Keratinocyte (primary cell): Measurements from ENCODE around the gene SERPINH1. TPM values are rescaled to one million over a fixed set of nuclear protein-coding genes. Genes with fewer than 3 reads are reported as not detected.

Source experiments
- DNase-seq: peaks from one replicate; pipeline ENCODE4 v3.0.0-alpha.2; 2011; ENCODE audit warnings: low read depth, missing footprints, low spot score
- FAIRE-seq: peaks from 2 replicates; lab custom pipeline; 2011; peaks lifted over from hg19 to GRCh38; lab: Jason Lieb, UNC
- H2AFZ ChIP-seq: 2 replicates; pipeline ENCODE4 v1.6.0; 2012; ENCODE audit warnings: low read length, control low read depth, inconsistent platforms; ENCODE audit not compliant: control insufficient read depth
- H3K27ac ChIP-seq: 2 replicates; pipeline ENCODE4 v1.5.1; 2011; ENCODE audit warnings: low read length; ENCODE audit not compliant: control insufficient read depth, insufficient read depth
- H3K27me3 ChIP-seq: 3 replicates; pipeline ENCODE4 v1.6.0; 2011; ENCODE audit warnings: low read length; ENCODE audit not compliant: control insufficient read depth, insufficient read depth; ENCODE audit errors: extremely low read depth
- H3K36me3 ChIP-seq, 2 experiments: 2 replicates in 1 of 2; 3 replicates in 1 of 2; pipeline ENCODE4 v1.5.1; 2011; ENCODE audit warnings: low read length in 2 of 2, mild to moderate bottlenecking in 1 of 2; ENCODE audit not compliant: control insufficient read depth in 2 of 2, insufficient read depth in 2 of 2; ENCODE audit errors: extremely low read depth in 1 of 2
- H3K4me1 ChIP-seq: 3 replicates; pipeline ENCODE4 v1.5.1; 2011; ENCODE audit warnings: low read length; ENCODE audit not compliant: control insufficient read depth, insufficient read depth; ENCODE audit errors: extremely low read depth
- H3K4me2 ChIP-seq: 3 replicates; pipeline ENCODE4 v1.6.0; 2011; ENCODE audit warnings: low read depth, low read length; ENCODE audit not compliant: control insufficient read depth, insufficient read depth; ENCODE audit errors: extremely low read depth
- H3K4me3 ChIP-seq, 3 experiments: fragments of 200-600 bp in 1 of 3; sonication (generic) in 1 of 3; 2 replicates in 2 of 3; 3 replicates in 1 of 3; pipeline ENCODE4 v1.5.1; 2011 to 2016; ENCODE audit warnings: low read length in 3 of 3, mild to moderate bottlenecking in 3 of 3, control low read depth in 2 of 3, inconsistent platforms in 1 of 3, low read depth in 1 of 3, mixed read lengths in 1 of 3, mixed run types in 1 of 3, moderate library complexity in 1 of 3; ENCODE audit not compliant: control insufficient read depth in 2 of 3, insufficient read depth in 2 of 3; ENCODE audit errors: extremely low read depth in 1 of 3
- H3K79me2 ChIP-seq: 2 replicates; pipeline ENCODE4 v1.6.0; 2012; ENCODE audit warnings: low read length; ENCODE audit not compliant: control insufficient read depth, insufficient read depth
- H3K9ac ChIP-seq: 3 replicates; pipeline ENCODE4 v1.6.0; 2011; ENCODE audit warnings: low read length; ENCODE audit not compliant: control insufficient read depth, insufficient read depth; ENCODE audit errors: extremely low read depth
- H3K9me1 ChIP-seq: 3 replicates; pipeline ENCODE4 v1.6.0; 2011; ENCODE audit warnings: low read length; ENCODE audit not compliant: control insufficient read depth, insufficient read depth; ENCODE audit errors: extremely low read depth
- H3K9me3 ChIP-seq: 2 replicates; pipeline ENCODE4 v1.5.1; 2012; ENCODE audit warnings: low read depth, low read length; ENCODE audit not compliant: control insufficient read depth
- H4K20me1 ChIP-seq: 3 replicates; pipeline ENCODE4 v1.6.0; 2011; ENCODE audit warnings: low read length; ENCODE audit not compliant: control insufficient read depth, insufficient read depth; ENCODE audit errors: extremely low read depth
- CTCF ChIP-seq, 3 experiments: IDR thresholded peaks in 1 of 3; conservative IDR thresholded peaks in 1 of 3; optimal IDR thresholded peaks in 1 of 3; 2 replicates in 2 of 3; 3 replicates in 1 of 3; pipeline versions ENCODE3 to v1.5.1; 2011; ENCODE audit warnings: low read length in 3 of 3, mild to moderate bottlenecking in 3 of 3, moderate library complexity in 2 of 3, control low read depth in 1 of 3, inconsistent platforms in 1 of 3; ENCODE audit not compliant: insufficient read depth in 2 of 3; ENCODE audit errors: extremely low read depth in 1 of 3
- EZH2 ChIP-seq: IDR thresholded peaks from one replicate; pipeline ENCODE4 v1.6.1; 2012; ENCODE audit warnings: inconsistent platforms, mild to moderate bottlenecking, low read length, moderate library complexity
- dilution Hi-C: fragments of 300-500 bp; cut with MboI; formaldehyde crosslinking; loops from one replicate; pipeline ENCODE4 v1.7.0; 2020; ENCODE audit warnings: low sequenced_read_pairs; ENCODE audit not compliant: extremely low pct_ligation_motif_present
- polyA plus RNA-seq, 5 experiments: library from polyadenylated mRNA; depleted of rRNA in 3 of 5; stranded (reverse) in 3 of 5; stranded (forward) in 1 of 5; unstranded in 1 of 5; fragments of >200 nt; gene quantifications; 1 replicate in 1 of 5; 2 replicates in 3 of 5; 3 replicates in 1 of 5; pipeline versions ENCODE4 v1.2.1 to v1.2.3, GENCODE V29; 2011 to 2012; ENCODE audit warnings: missing spikeins in 2 of 5, low read depth in 1 of 5, low replicate concordance in 1 of 5

Gene SERPINH1
- polyA plus RNA-seq, 1 donor (not counting 4 experiments of a cell fraction or from before 2014, with no cell fraction given), result 136 TPM

GRCh38 chr11:75538150-75538942, 23.7 kb upstream of the SERPINH1 start:
- no peaks in the 10 kb centered on the region for H3K9me3 ChIP-seq
- TF ChIP-seq CTCF (optimal IDR thresholded peaks at IDR 0.05 in 1 of 3, IDR thresholded peaks at IDR 0.05 in 1 of 3, conservative IDR thresholded peaks at IDR 0.05 in 1 of 3; ENCODE audit: extremely low read depth in 1 of 3, insufficient read depth in 2 of 3, low read length in 3 of 3) (no peak), EZH2 (no peak)
- H3K36me3 ChIP-seq, result no peaks in the 10 kb centered on the region
- FAIRE-seq, result no peak
- no peaks in the 10 kb centered on the region for H3K27me3 ChIP-seq
- no peak overlapping the region for H2AFZ ChIP-seq
- no peak overlapping the region for H3K9ac ChIP-seq
- no peaks in the 10 kb centered on the region for H3K9me1 ChIP-seq
- dilution Hi-C loops, result no loop called here
- H3K4me2 ChIP-seq, result no peak overlapping the region
- H3K27ac ChIP-seq, result no peak overlapping the region
- no peak for DNase-seq
- no peaks in the 10 kb centered on the region for H4K20me1 ChIP-seq
- H3K4me1 ChIP-seq, result peaks cover 6% of the 10 kb centered on the region
- no peak overlapping the region for H3K4me3 ChIP-seq
- no peaks in the 10 kb centered on the region for H3K79me2 ChIP-seq

- dilution Hi-C loops, result no loop called here
- H3K4me2 ChIP-seq, result no peak overlapping the region
- no peak for FAIRE-seq
Observed at GRCh38 chr11:75539459-75540334, 22.4 kb upstream of the SERPINH1 start.

More at GRCh38 chr11:75539459-75540334, 22.4 kb upstream of the SERPINH1 start:
- Histone ChIP-seq H3K9me1 (no peaks in the 10 kb centered on the region), H4K20me1 (no peaks in the 10 kb centered on the region), H3K4me1 (no peaks in the 10 kb centered on the region), H3K79me2 (no peaks in the 10 kb centered on the region), H3K27me3 (no peaks in the 10 kb centered on the region), H3K9ac (no peak overlapping the region), H2AFZ (no peak overlapping the region), H3K36me3 (no peaks in the 10 kb centered on the region), H3K27ac (no peak overlapping the region), H3K4me3 (no peak overlapping the region), H3K9me3 (no peaks in the 10 kb centered on the region)
- no peak for DNase-seq
- no peak for TF ChIP-seq EZH2
- TF ChIP-seq CTCF (optimal IDR thresholded peaks at IDR 0.05 in 1 of 3, IDR thresholded peaks at IDR 0.05 in 1 of 3, conservative IDR thresholded peaks at IDR 0.05 in 1 of 3; ENCODE audit: extremely low read depth in 1 of 3, insufficient read depth in 2 of 3, low read length in 3 of 3), result no peak
